GM12801 (cell line): ENCODE results near the gene PRSS16.

Experiments
- CTCF ChIP-seq: IDR thresholded peaks from one replicate; pipeline ENCODE4 v1.5.1; 2011; ENCODE audit warnings: control low read depth; ENCODE audit not compliant: insufficient read length; ENCODE audit errors: extremely low read depth

The PRSS16 gene

GRCh38 chr6:27214126-27214601 is 33.3 kb upstream of the PRSS16 start:
- no peak for TF ChIP-seq CTCF

- no peak for TF ChIP-seq CTCF
Measured at GRCh38 chr6:27216874-27217273, 30.6 kb upstream of the PRSS16 start.

GRCh38 chr6:27224729-27225128 is 22.8 kb upstream of the PRSS16 start:
- TF ChIP-seq CTCF: no peak

GRCh38 chr6:27228963-27229477 is 18.5 kb upstream of the PRSS16 start:
- no peak for TF ChIP-seq CTCF

- no peak for TF ChIP-seq CTCF
Measured at GRCh38 chr6:27230758-27231111, 16.8 kb upstream of the PRSS16 start.

- no peak for TF ChIP-seq CTCF
Measured at GRCh38 chr6:27234576-27234975, 12.9 kb upstream of the PRSS16 start.

- no peak for TF ChIP-seq CTCF
Measured at GRCh38 chr6:27237089-27237803, 10.3 kb upstream of the PRSS16 start.
